ENCODE results near the gene TMEM59L.

DNA sequence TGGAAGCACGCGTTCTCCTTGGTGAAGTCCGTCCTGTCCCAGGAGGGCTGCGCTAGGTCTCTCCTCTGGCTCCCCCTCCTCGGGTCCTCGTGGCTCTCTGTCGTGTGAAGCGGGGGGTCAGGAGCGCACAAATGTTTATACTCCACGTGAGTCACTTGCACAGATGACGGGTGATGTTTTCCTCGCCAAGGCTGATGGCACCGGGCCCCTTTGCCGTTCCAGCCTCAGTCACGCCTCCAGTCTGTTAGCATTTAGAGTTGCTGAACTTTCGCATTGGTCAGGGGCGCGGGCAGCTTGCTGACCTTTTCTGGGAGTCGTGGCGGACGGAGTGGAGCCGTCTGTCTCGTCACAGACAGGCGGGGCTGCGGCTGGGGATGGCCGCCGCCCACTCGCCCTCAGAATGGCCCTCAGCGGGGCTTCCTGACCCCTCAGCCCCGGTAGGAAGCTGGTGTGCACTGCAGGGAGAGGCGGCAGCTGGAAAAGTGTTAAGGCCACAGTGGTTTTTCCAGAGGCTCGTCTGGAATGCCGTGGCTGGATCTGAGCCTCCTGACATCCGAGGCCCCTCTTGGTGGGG is 37.9 kb downstream of the TMEM59L start:
- TF ChIP-seq FOXM1 (IDR thresholded peaks at IDR 0.05; ENCODE audit: borderline replicate concordance) (no peak), TARDBP (IDR thresholded peaks at IDR 0.05) (no peak), HDGF (IDR thresholded peaks at IDR 0.05; ENCODE audit: borderline replicate concordance) (no peak), BHLHE40 (IDR thresholded peaks at IDR 0.05; ENCODE audit: borderline replicate concordance) (no peak), ARNT (IDR thresholded peaks at IDR 0.05) (no peak), FOXK2 (IDR thresholded peaks at IDR 0.05) (no peak), ZNF384 (IDR thresholded peaks at IDR 0.05) (no peak), SUZ12 (IDR thresholded peaks at IDR 0.05) (no peak), SP1 (IDR thresholded peaks at IDR 0.05) (no peak), ELF4 (IDR thresholded peaks at IDR 0.05) (no peak), FOXA1 (IDR thresholded peaks at IDR 0.05) (no peak), L3MBTL2 (conservative IDR thresholded peaks at IDR 0.05) (no peak), NFRKB (IDR thresholded peaks at IDR 0.05) (no peak)
- TF ChIP-seq, protein P1, sequence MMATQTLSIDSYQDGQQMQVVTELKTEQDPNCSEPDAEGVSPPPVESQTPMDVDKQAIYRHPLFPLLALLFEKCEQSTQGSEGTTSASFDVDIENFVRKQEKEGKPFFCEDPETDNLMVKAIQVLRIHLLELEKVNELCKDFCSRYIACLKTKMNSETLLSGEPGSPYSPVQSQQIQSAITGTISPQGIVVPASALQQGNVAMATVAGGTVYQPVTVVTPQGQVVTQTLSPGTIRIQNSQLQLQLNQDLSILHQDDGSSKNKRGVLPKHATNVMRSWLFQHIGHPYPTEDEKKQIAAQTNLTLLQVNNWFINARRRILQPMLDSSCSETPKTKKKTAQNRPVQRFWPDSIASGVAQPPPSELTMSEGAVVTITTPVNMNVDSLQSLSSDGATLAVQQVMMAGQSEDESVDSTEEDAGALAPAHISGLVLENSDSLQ (IDR thresholded peaks at IDR 0.05) = no peak
